Breast epithelium (tissue), 4 donors: Measurements from ENCODE around the gene GRID2IP. TPM values are rescaled to one million over a fixed set of nuclear protein-coding genes. Genes with fewer than 3 reads are reported as not detected.

Experiments
- DNase-seq, 2 donors: peaks; one replicate each; pipeline ENCODE4 v3.0.0-alpha.2; 2019; ENCODE audit warnings: low spot score in 2 of 2
- H3K27ac ChIP-seq, 2 donors: fragments of 200-600 bp; sonication (generic) in 1 of 2; one replicate each; pipeline ENCODE4 v1.5.1; 2016 to 2019; ENCODE audit warnings: mild to moderate bottlenecking in 1 of 2
- H3K27me3 ChIP-seq, 2 donors: fragments of 200-600 bp; sonication (generic) in 1 of 2; one replicate each; pipeline versions ENCODE4 v1.5.1 to v1.6.0; 2017 to 2019; ENCODE audit warnings: control low read depth in 1 of 2, mild to moderate bottlenecking in 1 of 2
- H3K36me3 ChIP-seq: fragments of 200-600 bp; one replicate; pipeline ENCODE4 v1.5.1; 2019
- H3K4me1 ChIP-seq, 2 donors: fragments of 200-600 bp; sonication (generic); one replicate each; pipeline ENCODE4 v1.5.1; 2016 to 2019; ENCODE audit warnings: control low read depth in 1 of 2
- H3K4me3 ChIP-seq, 3 donors: fragments of 200-600 bp; sonication (generic); 1 replicate in 2 of 3; 2 replicates in 1 of 3; pipeline ENCODE4 v1.5.1; 2016 to 2019; ENCODE audit warnings: mild to moderate bottlenecking in 3 of 3, moderate library complexity in 2 of 3
- H3K9me3 ChIP-seq, 2 donors: fragments of 200-600 bp; sonication (generic) in 1 of 2; one replicate each; pipeline ENCODE4 v1.5.1; 2016 to 2019; ENCODE audit warnings: control low read depth in 1 of 2
- POLR2A ChIP-seq: fragments of 450-650 bp; IDR thresholded peaks from one replicate; pipeline ENCODE4 v1.6.1; 2016; ENCODE audit warnings: antibody characterized with exemption, mild to moderate bottlenecking, moderate library complexity
- POLR2AphosphoS5 ChIP-seq, 3 donors: sonication (generic); formaldehyde crosslinking; IDR thresholded peaks; one replicate each; pipeline ENCODE4 v1.6.1; 2017; ENCODE audit warnings: antibody characterized with exemption in 3 of 3
- intact Hi-C: fragments of 100-400 bp; cut with DNase I; formaldehyde crosslinking; loops from one replicate; pipeline ENCODE4 v1.15.1; 2023; ENCODE audit warnings: low total_unique reads
- total RNA-seq, 3 donors: library from RNA; depleted of rRNA; stranded (reverse); fragments of >200 nt; gene quantifications; one replicate each; pipeline ENCODE4 v1.1.0, GENCODE V29; 2016
- TF ChIP-seq, protein P1 (sequence below), 3 donors: fragments of 450-650 bp; IDR thresholded peaks; one replicate each; pipeline ENCODE4 v1.5.1; 2016 to 2017; ENCODE audit warnings: antibody characterized with exemption in 3 of 3, mild to moderate bottlenecking in 3 of 3, moderate library complexity in 3 of 3

The GRID2IP gene
- total RNA-seq, 3 donors from 2014 or later: 0.33 to 0.88 TPM; not detected in 1

DNA sequence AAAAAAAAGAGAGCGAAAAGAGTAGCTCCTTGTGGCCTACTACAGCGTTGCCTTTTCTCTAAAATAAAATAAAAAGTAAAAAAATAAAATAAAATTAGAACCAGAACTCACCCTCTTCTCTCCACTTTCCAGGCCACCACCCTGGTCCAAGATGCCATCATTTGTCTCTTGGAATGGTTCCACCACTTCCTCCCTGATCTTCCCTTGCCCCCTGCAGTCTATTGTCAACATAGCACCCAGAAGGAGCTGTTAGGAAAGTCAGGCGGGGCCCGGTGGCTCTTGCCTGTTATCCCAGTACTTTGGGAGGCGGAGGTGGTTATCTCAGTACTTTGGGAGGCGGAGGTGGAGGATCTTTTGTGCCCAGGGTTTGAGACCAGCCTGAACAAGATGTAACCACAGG lies 7.6 kb upstream of the GRID2IP start:
- intact Hi-C loops: no loop called here
- Histone ChIP-seq H3K9me3 (no peaks in the 10 kb centered on the region), H3K4me3 (no peak overlapping the region), H3K27ac (no peak overlapping the region), H3K4me1 (no peaks in the 10 kb centered on the region), H3K36me3 (no peaks in the 10 kb centered on the region), H3K27me3 (no peaks in the 10 kb centered on the region)
- TF ChIP-seq, protein P1, sequence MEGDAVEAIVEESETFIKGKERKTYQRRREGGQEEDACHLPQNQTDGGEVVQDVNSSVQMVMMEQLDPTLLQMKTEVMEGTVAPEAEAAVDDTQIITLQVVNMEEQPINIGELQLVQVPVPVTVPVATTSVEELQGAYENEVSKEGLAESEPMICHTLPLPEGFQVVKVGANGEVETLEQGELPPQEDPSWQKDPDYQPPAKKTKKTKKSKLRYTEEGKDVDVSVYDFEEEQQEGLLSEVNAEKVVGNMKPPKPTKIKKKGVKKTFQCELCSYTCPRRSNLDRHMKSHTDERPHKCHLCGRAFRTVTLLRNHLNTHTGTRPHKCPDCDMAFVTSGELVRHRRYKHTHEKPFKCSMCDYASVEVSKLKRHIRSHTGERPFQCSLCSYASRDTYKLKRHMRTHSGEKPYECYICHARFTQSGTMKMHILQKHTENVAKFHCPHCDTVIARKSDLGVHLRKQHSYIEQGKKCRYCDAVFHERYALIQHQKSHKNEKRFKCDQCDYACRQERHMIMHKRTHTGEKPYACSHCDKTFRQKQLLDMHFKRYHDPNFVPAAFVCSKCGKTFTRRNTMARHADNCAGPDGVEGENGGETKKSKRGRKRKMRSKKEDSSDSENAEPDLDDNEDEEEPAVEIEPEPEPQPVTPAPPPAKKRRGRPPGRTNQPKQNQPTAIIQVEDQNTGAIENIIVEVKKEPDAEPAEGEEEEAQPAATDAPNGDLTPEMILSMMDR (IDR thresholded peaks at IDR 0.05): no peak
- TF ChIP-seq POLR2AphosphoS5 (IDR thresholded peaks at IDR 0.05) (no peak), POLR2A (no peak)
- DNase-seq: no peak

DNA sequence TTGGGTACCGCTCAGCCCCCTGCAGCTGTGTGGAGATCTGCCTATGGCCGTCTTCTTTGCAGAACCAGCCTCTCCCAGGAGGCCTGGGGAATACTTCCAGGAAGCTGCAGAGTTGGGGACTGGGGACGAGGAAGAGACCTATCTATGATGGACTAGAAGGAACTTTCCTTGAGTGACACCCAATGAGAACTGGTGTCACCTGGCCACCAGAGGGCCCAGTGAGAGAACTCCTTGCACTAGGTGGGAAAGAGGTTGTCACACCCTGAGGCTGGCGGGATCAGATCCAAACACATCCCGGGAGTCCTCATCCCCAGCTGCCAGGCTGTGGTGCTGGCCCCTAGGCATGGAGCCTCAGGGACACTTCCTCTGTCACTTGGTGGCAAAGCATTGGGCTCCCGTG lies 4.9 kb upstream of the GRID2IP start:
- TF ChIP-seq, protein P1 (IDR thresholded peaks at IDR 0.05): no peak
- TF ChIP-seq POLR2AphosphoS5 (IDR thresholded peaks at IDR 0.05) (no peak), POLR2A (no peak)
- Histone ChIP-seq H3K27me3 (no peaks in the 10 kb centered on the region), H3K4me1 (no peaks in the 10 kb centered on the region), H3K36me3 (no peaks in the 10 kb centered on the region), H3K9me3 (no peaks in the 10 kb centered on the region), H3K27ac (no peak overlapping the region), H3K4me3 (no peak overlapping the region)
- DNase-seq: no peak
- intact Hi-C loops: no loop called here

- DNase-seq: no peak
- no peak overlapping the region for H3K4me3 ChIP-seq
These were observed 3.6 kb upstream of the GRID2IP start for GRCh38 chr7:6554848-6555247.

DNA sequence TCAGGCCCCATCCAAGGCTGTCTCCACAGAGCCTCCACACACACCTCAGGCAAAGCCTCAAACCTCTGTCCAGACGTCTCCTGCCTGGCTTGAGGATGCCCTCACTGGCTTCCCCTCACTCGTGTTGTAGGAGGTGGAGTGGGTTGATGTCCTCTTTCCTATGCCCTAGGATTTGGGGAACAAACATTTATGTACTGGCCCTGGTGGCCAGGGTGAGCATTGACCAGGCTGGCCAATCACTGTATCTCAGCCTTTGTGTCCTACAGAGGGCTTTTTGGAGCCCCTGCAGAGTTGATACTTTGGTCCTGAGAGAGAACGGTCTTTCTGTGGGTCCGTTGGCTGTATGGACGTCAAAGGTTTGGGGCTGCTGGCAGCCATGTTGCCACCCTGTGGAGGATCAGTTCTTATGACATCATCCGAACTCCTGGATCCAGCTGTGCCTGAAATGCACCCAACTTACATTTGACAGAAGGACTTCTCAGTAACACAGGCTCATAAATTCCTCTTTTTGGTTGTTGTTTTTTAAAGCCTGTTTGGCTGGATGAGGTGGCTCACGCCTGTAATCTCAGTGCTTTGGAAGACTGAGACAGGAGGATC lies 2.3 kb upstream of the GRID2IP start:
- no peak for TF ChIP-seq POLR2A
- TF ChIP-seq, protein P1 (IDR thresholded peaks at IDR 0.05): no peak
- no peak for TF ChIP-seq POLR2AphosphoS5 (IDR thresholded peaks at IDR 0.05)
- DNase-seq: no peak
- intact Hi-C loops: no loop called here
- H3K4me1 ChIP-seq: no peaks in the 10 kb centered on the region
- no peaks in the 10 kb centered on the region for H3K27me3 ChIP-seq
- no peaks in the 10 kb centered on the region for H3K36me3 ChIP-seq
- no peaks in the 10 kb centered on the region for H3K9me3 ChIP-seq
- H3K27ac ChIP-seq: no peak overlapping the region
- no peak overlapping the region for H3K4me3 ChIP-seq

More at GRCh38 chr7:6554848-6555247, 3.6 kb upstream of the GRID2IP start:
- Histone ChIP-seq H3K4me1 (no peaks in the 10 kb centered on the region), H3K27me3 (no peaks in the 10 kb centered on the region), H3K9me3 (no peaks in the 10 kb centered on the region), H3K36me3 (no peaks in the 10 kb centered on the region), H3K27ac (no peak overlapping the region)
- TF ChIP-seq POLR2AphosphoS5 (IDR thresholded peaks at IDR 0.05) (no peak), POLR2A (no peak)
- TF ChIP-seq, protein P1 (IDR thresholded peaks at IDR 0.05): no peak
- intact Hi-C loops: no loop called here

DNA sequence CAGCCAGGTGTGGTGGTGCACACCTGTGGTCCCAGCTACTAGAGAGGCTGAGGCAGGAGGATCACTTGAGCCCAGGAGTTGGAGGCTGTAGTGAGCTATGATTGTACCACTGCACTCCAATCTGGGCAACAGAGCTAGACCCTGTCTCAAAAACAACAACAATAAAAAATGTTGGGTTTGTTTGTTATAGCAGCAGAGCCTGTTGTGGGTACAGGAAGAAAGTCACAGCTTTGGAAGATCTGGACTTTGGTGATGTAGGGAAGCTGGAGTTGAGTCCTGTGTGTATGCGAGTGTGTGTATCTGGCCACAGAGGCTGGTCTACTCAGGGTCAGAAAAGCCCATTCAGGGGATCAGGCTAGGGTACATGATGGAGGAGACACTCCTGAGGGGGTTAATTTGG lies 3.9 kb downstream of the GRID2IP start:
- intact Hi-C loops: no loop called here
- H3K4me3 ChIP-seq: no peak overlapping the region
- no peaks in the 10 kb centered on the region for H3K36me3 ChIP-seq
- no peaks in the 10 kb centered on the region for H3K9me3 ChIP-seq
- TF ChIP-seq POLR2A: no peak
- no peak for TF ChIP-seq POLR2AphosphoS5 (IDR thresholded peaks at IDR 0.05)
- TF ChIP-seq, protein P1 (IDR thresholded peaks at IDR 0.05): no peak
- no peaks in the 10 kb centered on the region for H3K27me3 ChIP-seq
- H3K4me1 ChIP-seq: no peaks in the 10 kb centered on the region
- no peak for DNase-seq
- no peak overlapping the region for H3K27ac ChIP-seq
